H9 (cell line): ENCODE data around the gene TEAD1. TPM values are rescaled to one million over a fixed set of nuclear protein-coding genes. Genes with fewer than 3 reads are reported as not detected.

ENCODE experiments used
- DNase-seq: peaks from one replicate; pipeline ENCODE4 v3.0.0-alpha.2; 2017
- H2AFZ ChIP-seq: one replicate; pipeline ENCODE4 v1.6.1; 2013; ENCODE audit warnings: mild to moderate bottlenecking, low read length, control low read depth, moderate library complexity
- H2AK5ac ChIP-seq: 2 replicates; pipeline ENCODE4 v1.6.1; 2013; ENCODE audit warnings: low read length, control low read depth, mixed read lengths; ENCODE audit not compliant: insufficient read length
- H2BK120ac ChIP-seq: one replicate; pipeline ENCODE4 v1.6.1; 2013; ENCODE audit warnings: low read depth, mild to moderate bottlenecking, low read length, control low read depth, inconsistent platforms; ENCODE audit not compliant: poor library complexity, severe bottlenecking
- H2BK12ac ChIP-seq: 2 replicates; pipeline ENCODE4 v1.6.1; 2013; ENCODE audit warnings: low read length, control low read depth, mixed read lengths, low read depth; ENCODE audit not compliant: insufficient read length
- H2BK15ac ChIP-seq: 2 replicates; pipeline ENCODE4 v1.6.1; 2013; ENCODE audit warnings: low read depth, low read length, control low read depth
- H2BK20ac ChIP-seq: one replicate; pipeline ENCODE4 v1.6.1; 2013; ENCODE audit warnings: low read depth, mild to moderate bottlenecking, low read length, control low read depth, inconsistent platforms; ENCODE audit not compliant: poor library complexity, severe bottlenecking
- H2BK5ac ChIP-seq: 2 replicates; pipeline ENCODE4 v1.6.1; 2013; ENCODE audit warnings: low read length, control low read depth, mixed read lengths; ENCODE audit not compliant: insufficient read length
- H3K14ac ChIP-seq: 2 replicates; pipeline ENCODE4 v1.6.1; 2013; ENCODE audit warnings: low read length, control low read depth; ENCODE audit not compliant: insufficient read depth
- H3K18ac ChIP-seq: 2 replicates; pipeline ENCODE4 v1.6.1; 2013; ENCODE audit warnings: low read depth, mild to moderate bottlenecking, mixed read lengths, low read length, control low read depth; ENCODE audit not compliant: insufficient read length
- H3K23ac ChIP-seq: 2 replicates; pipeline ENCODE4 v1.6.1; 2013; ENCODE audit warnings: low read length, control low read depth, mixed read lengths, low read depth; ENCODE audit not compliant: insufficient read length
- H3K23me2 ChIP-seq: 2 replicates; pipeline ENCODE4 v1.6.1; 2013; ENCODE audit warnings: low read depth, mild to moderate bottlenecking, mixed read lengths, low read length, control low read depth; ENCODE audit not compliant: insufficient read length, poor library complexity, severe bottlenecking
- H3K27ac ChIP-seq: 2 replicates; pipeline ENCODE4 v1.5.1; 2013; ENCODE audit warnings: low read length, control low read depth, mixed read lengths, low read depth; ENCODE audit not compliant: insufficient read length
- H3K27me3 ChIP-seq: 2 replicates; pipeline ENCODE4 v1.6.1; 2013; ENCODE audit warnings: low read length, control low read depth, inconsistent platforms; ENCODE audit not compliant: insufficient read depth
- H3K4ac ChIP-seq: 2 replicates; pipeline ENCODE4 v1.6.1; 2013; ENCODE audit warnings: low read depth, mild to moderate bottlenecking, control low read depth, inconsistent platforms, low read length, moderate library complexity
- H3K4me1 ChIP-seq: 2 replicates; pipeline ENCODE4 v1.6.1; 2013; ENCODE audit warnings: low read length, control low read depth, inconsistent platforms; ENCODE audit not compliant: insufficient read depth
- H3K4me2 ChIP-seq: 2 replicates; pipeline ENCODE4 v1.6.1; 2013; ENCODE audit warnings: low read length, control low read depth, mixed read lengths; ENCODE audit not compliant: insufficient read length, insufficient read depth
- H3K56ac ChIP-seq: 2 replicates; pipeline ENCODE4 v1.6.1; 2013; ENCODE audit warnings: low read depth, mild to moderate bottlenecking, mixed read lengths, low read length, control low read depth; ENCODE audit not compliant: insufficient read length
- H3K79me1 ChIP-seq: 2 replicates; pipeline ENCODE4 v1.6.1; 2013; ENCODE audit warnings: low read depth, mild to moderate bottlenecking, moderate library complexity, low read length, control low read depth, inconsistent platforms; ENCODE audit not compliant: insufficient read depth, poor library complexity, severe bottlenecking
- H3K79me2 ChIP-seq: 2 replicates; pipeline ENCODE4 v1.6.1; 2013; ENCODE audit warnings: low read length, control low read depth, inconsistent platforms; ENCODE audit not compliant: insufficient read depth
- H3K9ac ChIP-seq: 2 replicates; pipeline ENCODE4 v1.6.1; 2013; ENCODE audit warnings: low read length, control low read depth, mixed read lengths; ENCODE audit not compliant: insufficient read length; ENCODE audit errors: extremely low read depth
- H3K9me3 ChIP-seq: one replicate; pipeline ENCODE4 v1.6.1; 2013; ENCODE audit warnings: low read depth, low read length, inconsistent platforms; ENCODE audit not compliant: control insufficient read depth
- H3T11ph ChIP-seq: one replicate; pipeline ENCODE4 v1.6.1; 2013; ENCODE audit warnings: mild to moderate bottlenecking, low read length, control low read depth, inconsistent platforms
- H4K20me1 ChIP-seq: one replicate; pipeline ENCODE4 v1.6.1; 2013; ENCODE audit not compliant: control insufficient read depth, insufficient read length, insufficient read depth
- H4K5ac ChIP-seq: 2 replicates; pipeline ENCODE4 v1.6.1; 2013; ENCODE audit warnings: low read depth, mild to moderate bottlenecking, mixed read lengths, low read length, control low read depth; ENCODE audit not compliant: insufficient read length
- H4K8ac ChIP-seq: replicated peaks from 2 replicates; pipeline ENCODE4 v1.6.1; 2013; ENCODE audit warnings: low read length, control low read depth, mixed read lengths, low read depth; ENCODE audit not compliant: insufficient read length
- H4K91ac ChIP-seq: 2 replicates; pipeline ENCODE4 v1.6.1; 2013; ENCODE audit warnings: low read depth, mild to moderate bottlenecking, moderate library complexity, mixed read lengths, low read length, control low read depth; ENCODE audit not compliant: insufficient read length
- H3K27ac Mint-ChIP-seq, 3 experiments: 2 replicates in 2 of 3; 3 replicates in 1 of 3; pipeline ENCODE4 v1.8.0; 2020 to 2021; ENCODE audit warnings: mixed read lengths in 3 of 3, mild to moderate bottlenecking in 1 of 3, moderate library complexity in 1 of 3
- H3K27me3 Mint-ChIP-seq: 2 replicates; pipeline ENCODE4 v1.8.0; 2021; ENCODE audit warnings: low read depth, mild to moderate bottlenecking, moderate library complexity, mixed read lengths
- H3K36me3 Mint-ChIP-seq, 3 experiments: 2 replicates in 2 of 3; 3 replicates in 1 of 3; pipeline ENCODE4 v1.8.0; 2020 to 2021; ENCODE audit warnings: low read depth in 3 of 3, mixed read lengths in 3 of 3; ENCODE audit not compliant: insufficient read depth in 1 of 3
- H3K4me1 Mint-ChIP-seq, 2 experiments: 2 replicates each; pipeline ENCODE4 v1.8.0; 2020; ENCODE audit warnings: mixed read lengths in 2 of 2
- H3K4me3 Mint-ChIP-seq, 2 experiments: 2 replicates in 1 of 2; 3 replicates in 1 of 2; pipeline ENCODE4 v1.8.0; 2020 to 2021; ENCODE audit warnings: mild to moderate bottlenecking in 2 of 2, mixed read lengths in 2 of 2, moderate library complexity in 1 of 2
- H3K9me3 Mint-ChIP-seq, 2 experiments: 2 replicates in 1 of 2; 3 replicates in 1 of 2; pipeline ENCODE4 v1.8.0; 2020; ENCODE audit warnings: mild to moderate bottlenecking in 2 of 2, mixed read lengths in 2 of 2, moderate library complexity in 1 of 2
- CTCF ChIP-seq: fragments of 200-600 bp; sonication (generic); conservative IDR thresholded peaks from 3 replicates; pipeline ENCODE4 v1.8.0; 2021; ENCODE audit warnings: antibody characterized with exemption, mild to moderate bottlenecking
- WGBS: extraction: QIAGEN DNeasy Blood & Tissue Kit; methylation state at CpG from one replicate; pipeline ENCODE4 v1.1.7; 2013; ENCODE audit warnings: missing lambda C conversion rate, low lambda C conversion rate, mixed read lengths; ENCODE audit not compliant: insufficient read length; ENCODE audit errors: extremely low coverage; 5-methylcytosine and 5-hydroxymethylcytosine counted together
- total RNA-seq: library from RNA; stranded (reverse); gene quantifications from 2 replicates; pipeline ENCODE4 v1.2.1, GENCODE V29; 2021

Gene TEAD1
- total RNA-seq, 1 experiment from 2014 or later = 75.1 TPM

DNA sequence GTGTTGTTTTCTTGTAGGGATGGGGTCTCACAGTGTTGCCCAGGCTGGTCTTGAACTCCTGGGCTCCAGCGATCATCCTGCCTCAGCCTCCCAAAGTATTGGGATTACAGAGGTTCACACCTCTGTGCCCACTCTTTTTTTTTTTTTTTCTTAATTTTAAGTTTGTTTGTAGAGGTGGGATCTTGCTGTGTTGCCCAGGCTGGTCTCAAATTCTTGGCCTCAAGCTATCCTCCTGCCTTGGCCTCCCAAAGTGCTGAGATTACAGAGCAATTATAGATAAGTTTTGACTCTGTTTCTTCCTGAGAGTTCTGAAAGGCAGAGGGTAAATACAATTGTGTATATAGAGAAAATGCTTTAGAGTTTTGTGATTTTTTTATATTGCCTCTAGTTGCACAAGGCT, 160.4 kb downstream of the TEAD1 start:
- Mint-ChIP-seq H3K4me1 (peaks cover 28 to 40% of the 10 kb centered on the region in 2 experiments), H3K27ac (no peak overlapping the region; a peak in 1 of 7 replicates), H3K4me3 (no peak overlapping the region), H3K36me3 (peaks cover 2 to 11% (median 10%) of the 10 kb centered on the region in 3 experiments; a peak in 5 of 7 replicates), H3K9me3 (no peaks in the 10 kb centered on the region), H3K27me3 (no peaks in the 10 kb centered on the region; the same call in 1 of the 2 replicates)
- no CpG with 5 or more reads among the region's 1 CpG for WGBS
- no peak overlapping the region for H3K18ac ChIP-seq
- TF ChIP-seq CTCF = no peak
- peaks cover 3% of the 10 kb centered on the region; the same call in 1 of the 2 replicates for H3K79me2 ChIP-seq
- no peaks in the 10 kb centered on the region for H3K79me1 ChIP-seq
- H3K4ac ChIP-seq = no peak overlapping the region
- no peak overlapping the region for H2AFZ ChIP-seq
- H3K27ac ChIP-seq = no peak overlapping the region
- no peak overlapping the region for H3K14ac ChIP-seq
- no peaks in the 10 kb centered on the region for H4K20me1 ChIP-seq
- no peak for DNase-seq
- H4K8ac ChIP-seq = no peak overlapping the region
- no peak overlapping the region for H3K4me2 ChIP-seq
- no peak overlapping the region for H3T11ph ChIP-seq
- H4K91ac ChIP-seq = no peak overlapping the region
- no peak overlapping the region for H2BK120ac ChIP-seq
- no peaks in the 10 kb centered on the region for H3K9me3 ChIP-seq
- H3K56ac ChIP-seq = no peak overlapping the region
- no peak overlapping the region for H3K23ac ChIP-seq
- no peak overlapping the region for H2BK12ac ChIP-seq
- H2BK20ac ChIP-seq = no peak overlapping the region
- no peaks in the 10 kb centered on the region for H3K27me3 ChIP-seq
- no peak overlapping the region for H4K5ac ChIP-seq
- H3K23me2 ChIP-seq = no peaks in the 10 kb centered on the region
- no peak overlapping the region for H2BK5ac ChIP-seq
- no peak overlapping the region for H2AK5ac ChIP-seq
- H3K9ac ChIP-seq = no peak overlapping the region
- H3K4me1 ChIP-seq = peaks cover 5% of the 10 kb centered on the region; the same call in 1 of the 2 replicates
- no peak overlapping the region for H2BK15ac ChIP-seq
